HG03575 (cell line): Measurements from ENCODE around the gene ZNF343.

ENCODE experiments used
- ATAC-seq: cut with Tn5 transposase; IDR thresholded peaks from one replicate; pipeline ENCODE4 v1.9.1; 2021; ENCODE audit not compliant: unreplicated experiment, insufficient number of reproducible peaks, low FRiP score; ENCODE audit errors: extremely low read depth

ZNF343 gene

GRCh38 chr20:2451939-2452732 lies 56.6 kb downstream of the ZNF343 start:
- ATAC-seq: no peak

- ATAC-seq: no peak
Observed at GRCh38 chr20:2451422-2451821, 57.3 kb downstream of the ZNF343 start.

- ATAC-seq: no peak
Observed at GRCh38 chr20:2449386-2449785, 59.3 kb downstream of the ZNF343 start.

- ATAC-seq: no peak
Observed at GRCh38 chr20:2446845-2447244, 61.9 kb downstream of the ZNF343 start.
